Mammary epithelial cell (primary cell): ENCODE results near the gene SCLY.

Source experiments
- EZH2 ChIP-seq: IDR thresholded peaks from 2 replicates; pipeline ENCODE4 v1.6.1; 2012; ENCODE audit warnings: low read length, inconsistent platforms, borderline replicate concordance
- TF ChIP-seq, protein P1 (sequence below), 2 donors: IDR thresholded peaks in 1 of 2; conservative IDR thresholded peaks in 1 of 2; 2 replicates each; pipeline ENCODE4 v1.5.1; 2011 to 2012; ENCODE audit warnings: inconsistent platforms in 2 of 2, low read length in 2 of 2, mild to moderate bottlenecking in 2 of 2, control low read depth in 1 of 2, low read depth in 1 of 2; ENCODE audit not compliant: insufficient read depth in 1 of 2; ENCODE audit errors: extremely low read depth in 1 of 2

DNA sequence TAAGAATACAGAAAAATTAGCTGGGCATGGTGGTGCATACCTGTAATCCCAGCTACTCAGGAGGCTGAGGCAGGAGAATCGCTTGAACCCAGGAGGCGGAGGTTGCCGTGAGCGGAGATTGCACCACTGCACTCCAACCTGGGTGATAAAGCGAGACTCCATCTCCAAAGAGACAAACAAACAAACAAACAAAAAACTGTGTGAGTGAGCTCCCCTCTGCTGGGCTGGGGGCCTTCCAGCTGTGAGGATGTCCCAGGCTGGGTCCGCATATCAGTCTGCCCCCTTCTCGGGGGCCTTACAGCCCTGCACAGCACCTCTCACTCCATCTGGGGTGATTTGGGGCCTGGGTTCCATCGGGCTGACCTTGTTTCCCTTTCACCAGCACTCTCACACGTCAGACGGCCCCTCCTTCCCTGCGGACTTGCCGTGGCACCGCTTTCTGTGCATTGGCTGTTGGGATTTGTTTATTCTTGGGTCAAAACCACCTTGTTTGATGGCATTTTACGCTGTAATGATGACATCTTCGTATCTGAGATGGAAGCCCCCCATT, 74.9 kb downstream of the SCLY start:
- TF ChIP-seq, protein P1, sequence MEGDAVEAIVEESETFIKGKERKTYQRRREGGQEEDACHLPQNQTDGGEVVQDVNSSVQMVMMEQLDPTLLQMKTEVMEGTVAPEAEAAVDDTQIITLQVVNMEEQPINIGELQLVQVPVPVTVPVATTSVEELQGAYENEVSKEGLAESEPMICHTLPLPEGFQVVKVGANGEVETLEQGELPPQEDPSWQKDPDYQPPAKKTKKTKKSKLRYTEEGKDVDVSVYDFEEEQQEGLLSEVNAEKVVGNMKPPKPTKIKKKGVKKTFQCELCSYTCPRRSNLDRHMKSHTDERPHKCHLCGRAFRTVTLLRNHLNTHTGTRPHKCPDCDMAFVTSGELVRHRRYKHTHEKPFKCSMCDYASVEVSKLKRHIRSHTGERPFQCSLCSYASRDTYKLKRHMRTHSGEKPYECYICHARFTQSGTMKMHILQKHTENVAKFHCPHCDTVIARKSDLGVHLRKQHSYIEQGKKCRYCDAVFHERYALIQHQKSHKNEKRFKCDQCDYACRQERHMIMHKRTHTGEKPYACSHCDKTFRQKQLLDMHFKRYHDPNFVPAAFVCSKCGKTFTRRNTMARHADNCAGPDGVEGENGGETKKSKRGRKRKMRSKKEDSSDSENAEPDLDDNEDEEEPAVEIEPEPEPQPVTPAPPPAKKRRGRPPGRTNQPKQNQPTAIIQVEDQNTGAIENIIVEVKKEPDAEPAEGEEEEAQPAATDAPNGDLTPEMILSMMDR (conservative IDR thresholded peaks at IDR 0.05 in 1 of 2, IDR thresholded peaks at IDR 0.05 in 1 of 2; ENCODE audit: extremely low read depth in 1 of 2, insufficient read depth in 1 of 2, low read depth in 1 of 2, low read length in 2 of 2): no peak
- no peak for TF ChIP-seq EZH2
